SU-DHL-6 (cell line): ENCODE results near the gene SEMA6A.

Source experiments
- H2AFZ ChIP-seq: fragments of 200-600 bp; sonication (generic); 2 replicates; pipeline ENCODE4 v1.6.1; 2014; ENCODE audit warnings: low read depth, mild to moderate bottlenecking, moderate library complexity, mixed read lengths, antibody characterized with exemption, low read length; ENCODE audit not compliant: severe bottlenecking
- H3F3A ChIP-seq: fragments of 200-600 bp; shearing (Covaris generic); 2 replicates; pipeline ENCODE4 v1.6.0; 2016; ENCODE audit warnings: antibody characterized with exemption, mild to moderate bottlenecking; ENCODE audit not compliant: insufficient read depth
- H3K27ac ChIP-seq: fragments of 200-600 bp; sonication (generic); 2 replicates; pipeline ENCODE4 v1.5.1; 2016; ENCODE audit warnings: low read depth, mild to moderate bottlenecking, low read length, moderate library complexity, mixed read lengths
- H3K27me3 ChIP-seq: fragments of 200-600 bp; sonication (generic), shearing (Covaris generic); 2 replicates; pipeline ENCODE4 v1.6.0; 2014; ENCODE audit warnings: mild to moderate bottlenecking, low read length
- H3K36me3 ChIP-seq: fragments of 200-600 bp; sonication (generic); 2 replicates; pipeline ENCODE4 v1.6.1; 2014; ENCODE audit warnings: mild to moderate bottlenecking, low read length, mixed read lengths
- H3K4me2 ChIP-seq: fragments of 300-600, 200-600 bp; shearing (Covaris generic), sonication (generic); 2 replicates; pipeline ENCODE4 v1.6.0; 2014; ENCODE audit warnings: low read length, low read depth, mild to moderate bottlenecking; ENCODE audit not compliant: poor library complexity, severe bottlenecking
- H3K4me3 ChIP-seq: fragments of 200-600 bp; sonication (generic); 2 replicates; pipeline ENCODE4 v1.5.1; 2014; ENCODE audit warnings: antibody characterized with exemption, low read length, mild to moderate bottlenecking, mixed read lengths; ENCODE audit not compliant: insufficient read depth, poor library complexity, severe bottlenecking
- H3K79me2 ChIP-seq: fragments of 200-600 bp; sonication (generic); 2 replicates; pipeline ENCODE4 v1.6.1; 2014; ENCODE audit warnings: mild to moderate bottlenecking, low read length, moderate library complexity; ENCODE audit not compliant: insufficient read depth
- H3K9ac ChIP-seq: fragments of 200-600 bp; sonication (generic); 2 replicates; pipeline ENCODE4 v1.7.0; 2014; ENCODE audit warnings: mild to moderate bottlenecking, low read length
- H3K9me2 ChIP-seq: fragments of 200-600 bp; sonication (generic); replicated peaks from 2 replicates; pipeline ENCODE4 v1.6.1; 2014; ENCODE audit warnings: low read length; ENCODE audit not compliant: insufficient read depth
- H3K9me3 ChIP-seq: fragments of 200-600 bp; sonication (generic); 2 replicates; pipeline ENCODE4 v1.6.1; 2014; ENCODE audit warnings: low read length, mixed read lengths; ENCODE audit not compliant: insufficient read depth
- H4K20me1 ChIP-seq: fragments of 200-600 bp; sonication (generic); 2 replicates; pipeline ENCODE4 v1.6.1; 2014; ENCODE audit warnings: low read depth, mild to moderate bottlenecking, antibody characterized with exemption, low read length, moderate library complexity, mixed read lengths
- CTCF ChIP-seq: fragments of 200-600 bp; sonication (generic); IDR thresholded peaks from one replicate; pipeline ENCODE4 v1.5.1; 2017; ENCODE audit warnings: antibody characterized with exemption, mild to moderate bottlenecking, low read length, moderate library complexity; ENCODE audit not compliant: insufficient read depth, poor library complexity, severe bottlenecking
- EZH2phosphoT487 ChIP-seq: fragments of 200-600 bp; sonication (generic), shearing (Covaris generic); conservative IDR thresholded peaks from 2 replicates; pipeline ENCODE4 v1.6.1; 2018; ENCODE audit warnings: mild to moderate bottlenecking, antibody characterized with exemption, low read length, moderate library complexity, mixed read lengths

Gene SEMA6A

DNA sequence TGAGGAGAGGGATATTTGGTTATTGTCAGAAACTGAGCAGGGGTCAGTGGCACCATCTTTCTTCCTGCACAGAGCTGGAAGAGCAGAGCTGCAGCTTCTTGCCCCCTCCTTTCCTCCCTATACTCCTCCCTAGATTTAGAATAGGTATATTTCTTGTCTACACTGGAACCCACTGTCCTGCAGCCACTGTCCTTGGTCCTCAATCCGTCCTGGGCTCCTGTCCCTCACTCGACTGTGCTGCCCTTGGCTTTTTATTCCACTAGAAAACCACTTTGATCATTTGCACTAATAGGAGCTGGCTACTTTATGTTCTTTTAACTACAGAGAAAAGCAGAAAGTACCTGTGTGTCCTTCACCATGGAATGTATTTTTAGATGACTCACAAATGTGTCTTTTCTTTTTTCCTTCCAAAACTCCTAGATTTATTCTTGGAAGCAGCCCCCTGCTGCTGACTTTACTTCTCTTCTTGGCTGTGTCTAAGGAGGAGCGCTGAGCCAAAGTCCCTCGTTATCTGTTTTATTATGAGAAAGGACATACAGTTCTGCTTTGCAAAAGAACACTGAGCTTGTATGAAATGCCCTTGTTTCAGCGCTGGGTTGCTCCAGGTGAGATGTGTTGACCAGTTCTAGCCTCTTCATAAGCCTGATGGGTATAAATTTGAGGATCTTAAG lies 150.9 kb downstream of the SEMA6A start:
- Histone ChIP-seq H3K27me3 (no peaks in the 10 kb centered on the region), H3K4me2 (no peak overlapping the region), H3K9ac (no peak overlapping the region), H3K36me3 (no peaks in the 10 kb centered on the region), H3F3A (no peaks in the 10 kb centered on the region), H3K9me3 (no peaks in the 10 kb centered on the region), H2AFZ (no peak overlapping the region), H3K27ac (no peak overlapping the region), H3K4me3 (no peak overlapping the region), H4K20me1 (no peaks in the 10 kb centered on the region), H3K9me2 (no peaks in the 10 kb centered on the region), H3K79me2 (no peaks in the 10 kb centered on the region)
- TF ChIP-seq CTCF, result no peak

DNA sequence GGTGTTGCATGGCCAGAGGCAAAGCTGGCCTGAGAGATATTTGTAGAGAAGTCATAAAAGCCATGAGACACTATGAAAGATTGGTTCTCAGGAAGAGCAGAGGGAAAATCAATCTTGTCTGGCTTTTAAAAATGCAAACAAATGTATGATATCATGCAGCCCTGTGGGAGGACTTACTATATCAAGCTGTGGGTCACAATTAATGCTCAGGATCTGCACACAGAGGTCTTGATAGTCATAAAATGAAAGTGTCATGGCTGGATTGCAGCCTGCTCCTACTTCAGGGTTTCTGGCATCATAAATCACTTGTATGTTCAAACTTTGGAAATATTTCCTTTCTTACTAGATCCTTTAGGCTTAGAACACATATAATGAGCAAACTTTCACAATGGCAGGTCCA lies 151.5 kb downstream of the SEMA6A start:
- H3K4me3 ChIP-seq, result no peak overlapping the region
- no peak for TF ChIP-seq EZH2phosphoT487
- TF ChIP-seq CTCF, result no peak

GRCh38 chr5:116421080-116421629 lies 153.5 kb downstream of the SEMA6A start:
- H3K9me2 ChIP-seq, result no peaks in the 10 kb centered on the region
- no peak overlapping the region for H3K4me3 ChIP-seq
- H3K9me3 ChIP-seq, result no peaks in the 10 kb centered on the region
- H3K27me3 ChIP-seq, result no peaks in the 10 kb centered on the region
- no peak overlapping the region for H2AFZ ChIP-seq
- TF ChIP-seq EZH2phosphoT487, result no peak
- no peak for TF ChIP-seq CTCF
- no peaks in the 10 kb centered on the region for H3K36me3 ChIP-seq
- no peaks in the 10 kb centered on the region for H3F3A ChIP-seq
- no peaks in the 10 kb centered on the region for H3K79me2 ChIP-seq
- H4K20me1 ChIP-seq, result no peaks in the 10 kb centered on the region
- H3K4me2 ChIP-seq, result no peak overlapping the region
- H3K9ac ChIP-seq, result no peak overlapping the region
- no peak overlapping the region for H3K27ac ChIP-seq

More for the DNA sequence above, 151.5 kb downstream of the SEMA6A start:
- H3K9me3 ChIP-seq, result no peaks in the 10 kb centered on the region
- H2AFZ ChIP-seq, result no peak overlapping the region
- no peaks in the 10 kb centered on the region for H3K79me2 ChIP-seq
- no peak overlapping the region for H3K4me2 ChIP-seq
- H3F3A ChIP-seq, result no peaks in the 10 kb centered on the region
- H3K9ac ChIP-seq, result no peak overlapping the region
- no peaks in the 10 kb centered on the region for H4K20me1 ChIP-seq
- no peaks in the 10 kb centered on the region for H3K9me2 ChIP-seq
- no peaks in the 10 kb centered on the region for H3K36me3 ChIP-seq
- H3K27ac ChIP-seq, result no peak overlapping the region
- no peaks in the 10 kb centered on the region for H3K27me3 ChIP-seq
